ENCODE measurements around the gene TRAPPC3L.

TRAPPC3L gene

DNA sequence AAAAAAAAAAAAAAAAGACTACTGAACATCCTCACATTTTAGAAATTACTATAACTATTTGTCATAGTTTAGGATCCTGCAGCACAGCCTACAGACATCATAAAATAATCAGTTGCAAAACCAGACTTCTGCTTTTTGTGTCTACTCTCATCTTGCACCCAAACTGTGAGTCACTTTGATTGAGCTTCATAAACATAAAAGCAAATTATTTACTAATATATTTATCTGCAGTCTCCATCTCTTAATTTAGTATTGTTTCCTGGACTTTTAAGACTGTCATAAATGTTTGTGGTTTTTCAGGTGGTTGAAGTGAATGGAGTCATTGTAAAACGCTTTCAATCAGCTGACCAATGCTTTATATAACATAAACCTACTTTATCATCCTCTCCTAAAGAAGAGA, 99.1 kb downstream of the TRAPPC3L start:
- no peaks in the 10 kb centered on the region for H3K36me3 ChIP-seq (ENCODE audit: control insufficient read depth, low read depth, low read length)
- no peak overlapping the region for H3K9ac ChIP-seq (ENCODE audit: low read length)
- H3K9me3 ChIP-seq (ENCODE audit: control insufficient read depth, low read depth, low read length): no peaks in the 10 kb centered on the region
- H3K4me3 ChIP-seq (ENCODE audit: low read length): no peak overlapping the region
- no peaks in the 10 kb centered on the region for H3K27me3 ChIP-seq (ENCODE audit: control insufficient read depth, insufficient read depth, low read length)
- no peak overlapping the region for H3K27ac ChIP-seq (ENCODE audit: low read length)
- peaks cover 4% of the 10 kb centered on the region for H3K4me1 ChIP-seq (ENCODE audit: control insufficient read depth, low read depth, low read length)

DNA sequence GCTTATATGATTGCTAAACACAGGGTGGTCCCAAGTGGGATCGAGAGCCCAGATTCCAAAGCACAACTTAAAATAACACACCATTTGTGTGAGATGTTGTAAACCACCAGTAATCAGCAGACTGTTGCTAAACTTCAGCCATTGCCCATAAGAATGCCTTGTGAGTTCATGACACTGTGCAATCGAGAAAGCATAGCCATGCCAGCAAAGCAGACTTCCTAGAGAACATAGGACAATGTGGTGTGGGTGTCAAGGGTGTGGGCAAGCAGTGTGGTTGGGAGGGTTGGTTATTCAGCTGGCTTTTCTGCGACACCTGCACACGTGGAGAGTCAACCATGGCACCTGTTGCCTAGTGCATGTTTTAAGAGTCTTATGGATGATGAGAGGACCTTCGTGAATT, 100.4 kb downstream of the TRAPPC3L start:
- Histone ChIP-seq H3K4me3 (ENCODE audit: low read length) (no peak overlapping the region), H3K4me1 (ENCODE audit: control insufficient read depth, low read depth, low read length) (peaks cover 4% of the 10 kb centered on the region), H3K27me3 (ENCODE audit: control insufficient read depth, insufficient read depth, low read length) (no peaks in the 10 kb centered on the region), H3K27ac (ENCODE audit: low read length) (no peak overlapping the region), H3K9me3 (ENCODE audit: control insufficient read depth, low read depth, low read length) (no peaks in the 10 kb centered on the region), H3K36me3 (ENCODE audit: control insufficient read depth, low read depth, low read length) (no peaks in the 10 kb centered on the region), H3K9ac (ENCODE audit: low read length) (no peak overlapping the region)
